GM19397 (cell line): ENCODE data around the gene KIF9.
"Not testable (repeated sequence)": the region's sequence is repeated elsewhere in the genome, so short reads cannot be mapped to it uniquely, and the experiment has no call there.

Experiments
- ATAC-seq: cut with Tn5 transposase; IDR thresholded peaks from one replicate; pipeline ENCODE4 v1.9.1; 2021; ENCODE audit warnings: mild to moderate bottlenecking, moderate library complexity; ENCODE audit not compliant: unreplicated experiment

The KIF9 gene

GRCh38 chr3:47193871-47194859, 88.4 kb downstream of the KIF9 start:
- ATAC-seq: no peak

- ATAC-seq: no peak
Measured at GRCh38 chr3:47186285-47186684, 96.3 kb downstream of the KIF9 start.

- ATAC-seq: not testable (repeated sequence)
Measured at GRCh38 chr3:47181685-47182084, 100.9 kb downstream of the KIF9 start.

- not testable (repeated sequence) for ATAC-seq
Measured at GRCh38 chr3:47180011-47180410, 102.6 kb downstream of the KIF9 start.
